ENCODE results near the gene CERK. TPM values are rescaled to one million over a fixed set of nuclear protein-coding genes. Genes with fewer than 3 reads are reported as not detected.
A peak's percentile ranks its signal among the peaks of the same experiment; 100 is the strongest.

The CERK gene
- polyA plus RNA-seq, 1 donor = 82.3 TPM

DNA sequence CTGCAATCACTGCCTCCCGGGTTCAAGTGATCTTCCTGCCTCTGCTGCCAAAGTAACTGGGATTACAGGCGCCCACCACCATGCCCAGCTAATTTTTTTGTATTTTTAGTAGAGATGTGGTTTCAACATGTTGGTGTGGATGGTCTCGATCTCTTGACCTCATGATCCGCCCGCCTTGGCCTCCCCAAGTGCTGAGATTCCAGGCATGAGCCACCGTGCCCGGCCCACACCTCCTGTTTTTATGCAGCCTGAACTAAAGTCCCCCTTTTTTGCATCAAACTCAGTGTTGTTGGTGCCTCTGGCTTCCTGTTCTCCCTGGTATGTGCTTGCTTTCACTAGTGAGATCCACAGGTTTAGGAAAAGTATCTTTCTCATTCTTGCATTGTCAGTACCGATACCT lies 28.6 kb upstream of the CERK start:
- H3K27me3 ChIP-seq (ENCODE audit: control insufficient read depth, insufficient read depth, low read length) = no peaks in the 10 kb centered on the region
- H3K27ac ChIP-seq (ENCODE audit: low read length) = no peak overlapping the region
- no peaks in the 10 kb centered on the region for H3K4me1 ChIP-seq (ENCODE audit: control insufficient read depth, insufficient read depth, low read length)
- no peaks in the 10 kb centered on the region for H3K9me3 ChIP-seq (ENCODE audit: control insufficient read depth, low read depth, low read length)
- no CpG with 5 or more reads among the region's 8 CpGs for WGBS (ENCODE audit: insufficient coverage, low lambda C conversion rate)
- no peak overlapping the region for H3K4me3 ChIP-seq (ENCODE audit: low read length)
- H3K36me3 ChIP-seq (ENCODE audit: control insufficient read depth, insufficient read depth, low read length) = peaks cover 13% of the 10 kb centered on the region
- DNase-seq = no peak

GRCh38 chr22:46764779-46765485 lies 26.9 kb upstream of the CERK start:
- Histone ChIP-seq H3K4me3 (ENCODE audit: low read length) (no peak overlapping the region), H3K4me1 (ENCODE audit: control insufficient read depth, insufficient read depth, low read length) (peaks cover 4% of the 10 kb centered on the region), H3K27me3 (ENCODE audit: control insufficient read depth, insufficient read depth, low read length) (no peaks in the 10 kb centered on the region), H3K27ac (ENCODE audit: low read length) (no peak overlapping the region), H3K9me3 (ENCODE audit: control insufficient read depth, low read depth, low read length) (no peaks in the 10 kb centered on the region), H3K36me3 (ENCODE audit: control insufficient read depth, insufficient read depth, low read length) (peaks cover 15% of the 10 kb centered on the region)
- WGBS (ENCODE audit: insufficient coverage, low lambda C conversion rate) = 86% methylated on average over 1 of the region's 6 CpGs
- no peak for DNase-seq

DNA sequence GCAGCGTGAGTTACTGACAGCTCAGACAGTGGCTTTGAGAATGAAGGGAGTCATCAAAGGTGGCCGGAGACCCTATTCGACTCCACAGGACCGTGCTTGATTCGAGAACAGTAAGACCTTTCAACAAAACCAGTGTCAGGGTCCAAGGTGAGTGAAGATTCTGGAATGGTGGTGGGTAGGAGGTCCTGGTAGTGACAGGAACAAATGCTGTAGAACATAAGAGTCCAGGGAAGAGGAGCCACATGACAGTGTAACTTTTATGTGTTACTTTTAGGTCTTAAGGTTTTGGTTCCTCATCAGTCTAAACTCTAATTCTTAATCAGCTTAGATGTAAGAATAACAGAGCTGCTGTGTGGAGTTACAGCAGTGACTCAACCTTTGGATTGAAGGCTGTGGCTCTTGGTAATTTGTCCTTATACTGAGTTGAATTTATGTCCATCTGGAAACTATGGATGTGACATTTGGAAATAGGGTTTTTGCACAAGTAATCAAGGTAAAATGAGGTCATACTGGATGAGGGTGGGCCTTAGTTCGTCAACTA lies 26.2 kb upstream of the CERK start:
- peaks cover 10% of the 10 kb centered on the region for H3K4me1 ChIP-seq (ENCODE audit: control insufficient read depth, insufficient read depth, low read length)
- H3K27ac ChIP-seq (ENCODE audit: low read length) = no peak overlapping the region
- 81% methylated on average over 2 of the region's 6 CpGs for WGBS (ENCODE audit: insufficient coverage, low lambda C conversion rate)
- H3K4me3 ChIP-seq (ENCODE audit: low read length) = no peak overlapping the region
- H3K27me3 ChIP-seq (ENCODE audit: control insufficient read depth, insufficient read depth, low read length) = no peaks in the 10 kb centered on the region
- peaks cover 14% of the 10 kb centered on the region for H3K36me3 ChIP-seq (ENCODE audit: control insufficient read depth, insufficient read depth, low read length)
- H3K9me3 ChIP-seq (ENCODE audit: control insufficient read depth, low read depth, low read length) = no peaks in the 10 kb centered on the region
- DNase-seq = no peak

DNA sequence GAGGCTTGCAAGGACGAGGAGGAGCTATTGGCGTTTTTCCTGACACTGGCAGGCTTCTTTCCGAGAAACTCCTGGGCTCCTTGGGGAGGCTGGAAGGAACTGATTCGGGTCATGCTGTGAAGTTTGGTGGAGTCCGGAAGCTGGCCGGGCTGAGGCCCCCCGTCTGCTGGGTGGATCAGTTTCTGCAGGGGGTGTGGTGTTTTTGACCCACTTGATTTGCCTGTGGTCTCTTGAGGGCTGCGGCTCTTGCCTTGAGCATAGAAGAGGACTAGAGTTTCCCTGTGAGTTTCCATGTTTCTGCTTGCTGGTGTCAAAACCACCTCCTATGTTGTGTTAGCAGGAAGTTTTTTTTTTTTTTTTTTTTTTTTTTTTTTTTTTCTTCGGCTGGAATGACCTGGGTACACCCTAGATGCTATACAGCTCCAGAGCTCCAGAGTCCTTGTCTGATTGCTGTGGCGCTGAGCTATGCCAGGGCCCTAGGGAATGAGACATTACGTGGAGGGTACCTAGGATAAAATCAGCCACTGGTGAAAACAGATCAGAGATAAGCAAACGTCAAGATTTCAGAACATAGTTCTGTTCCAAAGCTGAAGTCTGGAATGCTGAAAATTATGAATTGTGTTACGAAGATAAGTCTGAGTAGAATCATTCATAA lies 25.1 kb upstream of the CERK start:
- peak in 1 of 2 donors; percentile 69 for DNase-seq
- WGBS (ENCODE audit: insufficient coverage, low lambda C conversion rate) = 44% methylated on average over 2 of the region's 13 CpGs
- no peaks in the 10 kb centered on the region for H3K9me3 ChIP-seq (ENCODE audit: control insufficient read depth, low read depth, low read length)
- H3K36me3 ChIP-seq (ENCODE audit: control insufficient read depth, insufficient read depth, low read length) = peaks cover 13% of the 10 kb centered on the region
- peak overlapping the region; percentile 99 for H3K4me3 ChIP-seq (ENCODE audit: low read length)
- H3K4me1 ChIP-seq (ENCODE audit: control insufficient read depth, insufficient read depth, low read length) = peaks cover 16% of the 10 kb centered on the region
- no peaks in the 10 kb centered on the region for H3K27me3 ChIP-seq (ENCODE audit: control insufficient read depth, insufficient read depth, low read length)
- H3K27ac ChIP-seq (ENCODE audit: low read length) = peak overlapping the region; percentile 93

GRCh38 chr22:46762238-46763050 lies 24.4 kb upstream of the CERK start, which contains the start of gene TBC1D22A:
TBC1D22A (plus strand) TSS chr22:46762650; CDS start chr22:46762787, 137 bp downstream.
- H3K9me3 ChIP-seq (ENCODE audit: control insufficient read depth, low read depth, low read length) = no peaks in the 10 kb centered on the region
- no peaks in the 10 kb centered on the region for H3K27me3 ChIP-seq (ENCODE audit: control insufficient read depth, insufficient read depth, low read length)
- peaks cover 21% of the 10 kb centered on the region for H3K4me1 ChIP-seq (ENCODE audit: control insufficient read depth, insufficient read depth, low read length)
- peaks cover 10% of the 10 kb centered on the region for H3K36me3 ChIP-seq (ENCODE audit: control insufficient read depth, insufficient read depth, low read length)
- DNase-seq = peak; percentile 95
- peak within 1 kb of the TSS; percentile 93 for H3K27ac ChIP-seq (ENCODE audit: low read length)
- peak within 1 kb of the TSS; percentile 99 for H3K4me3 ChIP-seq (ENCODE audit: low read length)
- WGBS (ENCODE audit: insufficient coverage, low lambda C conversion rate) = no CpG with 5 or more reads among the region's 66 CpGs

DNA sequence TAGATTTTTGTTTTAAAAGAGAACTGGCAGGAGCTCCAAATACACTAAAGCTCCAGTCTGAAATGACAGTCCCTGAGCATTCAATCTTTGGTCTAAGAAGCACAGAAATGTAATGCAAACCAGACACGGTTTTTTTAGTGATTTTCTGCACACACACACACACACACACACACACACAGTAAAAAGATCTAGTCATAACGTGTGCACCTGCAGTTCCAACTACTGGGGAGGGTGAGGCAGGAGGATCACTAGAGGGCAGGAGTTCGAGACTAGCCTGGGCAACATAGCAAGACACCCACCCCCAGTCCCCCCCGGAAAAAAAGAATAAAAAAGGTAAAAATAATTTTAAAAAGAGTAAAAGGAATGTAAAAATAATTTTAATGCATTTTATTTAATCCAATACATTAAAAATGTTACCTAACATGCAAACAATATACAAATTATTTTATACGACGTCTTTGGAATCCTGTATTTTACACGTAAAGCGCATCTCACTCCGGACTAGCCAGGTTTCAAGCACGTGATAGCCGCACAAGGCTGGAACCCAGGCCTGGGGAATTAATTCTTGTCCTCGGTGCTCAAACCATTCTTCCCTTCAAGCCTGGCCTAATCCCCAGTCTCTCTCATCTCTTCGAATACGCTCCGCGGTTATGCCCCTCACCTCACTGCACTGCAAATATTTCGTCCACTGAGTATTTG lies 23.6 kb upstream of the CERK start:
- H3K9me3 ChIP-seq (ENCODE audit: control insufficient read depth, low read depth, low read length) = no peaks in the 10 kb centered on the region
- H3K27ac ChIP-seq (ENCODE audit: low read length) = peak overlapping the region; percentile 93
- peaks cover 26% of the 10 kb centered on the region for H3K4me1 ChIP-seq (ENCODE audit: control insufficient read depth, insufficient read depth, low read length)
- no peak for DNase-seq
- no peaks in the 10 kb centered on the region for H3K27me3 ChIP-seq (ENCODE audit: control insufficient read depth, insufficient read depth, low read length)
- 20% methylated on average over 1 of the region's 17 CpGs for WGBS (ENCODE audit: insufficient coverage, low lambda C conversion rate)
- H3K4me3 ChIP-seq (ENCODE audit: low read length) = peak overlapping the region; percentile 99
- peaks cover 7% of the 10 kb centered on the region for H3K36me3 ChIP-seq (ENCODE audit: control insufficient read depth, insufficient read depth, low read length)

GRCh38 chr22:46761017-46761416 lies 23.0 kb upstream of the CERK start:
- DNase-seq = no peak
- H3K9me3 ChIP-seq (ENCODE audit: control insufficient read depth, low read depth, low read length) = peaks cover 4% of the 10 kb centered on the region
- H3K27ac ChIP-seq (ENCODE audit: low read length) = peak overlapping the region; percentile 25
- WGBS (ENCODE audit: insufficient coverage, low lambda C conversion rate) = no CpG with 5 or more reads among the region's 6 CpGs
- H3K27me3 ChIP-seq (ENCODE audit: control insufficient read depth, insufficient read depth, low read length) = no peaks in the 10 kb centered on the region
- H3K4me3 ChIP-seq (ENCODE audit: low read length) = peak overlapping the region; percentile 99
- peaks cover 26% of the 10 kb centered on the region for H3K4me1 ChIP-seq (ENCODE audit: control insufficient read depth, insufficient read depth, low read length)
- peaks cover 6% of the 10 kb centered on the region for H3K36me3 ChIP-seq (ENCODE audit: control insufficient read depth, insufficient read depth, low read length)

DNA sequence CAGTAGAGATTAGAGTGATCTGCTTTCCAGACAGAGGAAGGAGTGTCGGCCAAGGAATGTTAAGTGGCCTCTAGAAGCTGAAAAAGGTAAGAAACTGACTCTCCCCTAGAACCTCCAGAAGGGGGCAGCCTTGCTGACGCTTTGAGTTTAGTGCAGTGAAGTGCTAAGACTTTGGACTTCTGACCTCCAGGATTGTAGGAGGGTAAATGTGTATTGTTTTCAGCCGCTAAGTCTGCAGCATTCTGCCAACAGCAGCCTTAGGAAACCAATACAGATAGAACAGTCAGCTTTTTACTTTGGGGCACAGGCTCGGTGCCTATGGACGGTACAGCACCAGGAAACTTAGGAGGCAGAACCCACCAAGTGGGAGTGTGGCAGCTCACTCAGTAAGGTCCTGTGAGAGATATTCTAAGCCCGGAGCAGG lies 20.8 kb upstream of the CERK start:
- Histone ChIP-seq H3K36me3 (ENCODE audit: control insufficient read depth, insufficient read depth, low read length) (peaks cover 3% of the 10 kb centered on the region), H3K27ac (ENCODE audit: low read length) (peak overlapping the region; percentile 87), H3K9me3 (ENCODE audit: control insufficient read depth, low read depth, low read length) (peaks cover 8% of the 10 kb centered on the region), H3K27me3 (ENCODE audit: control insufficient read depth, insufficient read depth, low read length) (no peaks in the 10 kb centered on the region), H3K4me3 (ENCODE audit: low read length) (no peak overlapping the region), H3K4me1 (ENCODE audit: control insufficient read depth, insufficient read depth, low read length) (peaks cover 32% of the 10 kb centered on the region)
- 29% methylated on average over 2 of the region's 6 CpGs for WGBS (ENCODE audit: insufficient coverage, low lambda C conversion rate)
- DNase-seq = peak; percentile 93 to 95

DNA sequence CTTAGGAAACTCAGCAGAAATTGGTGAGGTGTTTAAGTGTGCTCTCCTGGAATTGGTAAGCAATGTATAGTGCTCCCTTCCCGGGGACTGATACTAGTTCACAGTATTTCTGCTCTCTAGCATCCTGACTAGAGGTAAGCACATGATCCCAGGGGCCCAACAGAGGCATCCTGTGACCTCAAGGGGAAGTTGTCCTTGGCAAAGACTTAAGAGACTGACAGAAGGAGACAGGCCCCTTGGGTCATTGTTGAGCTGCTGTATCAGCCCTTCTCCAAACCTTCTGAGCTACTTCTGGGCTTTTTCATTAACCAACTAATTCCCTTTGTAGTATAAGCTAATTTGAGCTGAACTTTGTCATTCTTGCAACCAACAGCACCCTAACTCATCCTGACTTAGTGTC lies 20.1 kb upstream of the CERK start:
- Histone ChIP-seq H3K9me3 (ENCODE audit: control insufficient read depth, low read depth, low read length) (peaks cover 8% of the 10 kb centered on the region), H3K36me3 (ENCODE audit: control insufficient read depth, insufficient read depth, low read length) (peaks cover 3% of the 10 kb centered on the region), H3K4me3 (ENCODE audit: low read length) (no peak overlapping the region), H3K4me1 (ENCODE audit: control insufficient read depth, insufficient read depth, low read length) (peaks cover 36% of the 10 kb centered on the region), H3K27me3 (ENCODE audit: control insufficient read depth, insufficient read depth, low read length) (no peaks in the 10 kb centered on the region), H3K27ac (ENCODE audit: low read length) (peak overlapping the region; percentile 87)
- DNase-seq = peak; percentile 79 to 87
- WGBS (ENCODE audit: insufficient coverage, low lambda C conversion rate) = no CpG with 5 or more reads among the region's 1 CpG

Measured in large intestine (tissue), 3 donors.